ENCODE results near the gene ZFP91. TPM values are rescaled to one million over a fixed set of nuclear protein-coding genes. Genes with fewer than 3 reads are reported as not detected.
A peak's percentile ranks its signal among the peaks of the same experiment; 100 is the strongest.

The ZFP91 gene
- total and polyA plus RNA-seq, 9 of the 15 experiments (the other 6 are each of a cell fraction or from before 2014, with no cell fraction given) = 17.6 to 58.3 (median 34.0) TPM

DNA sequence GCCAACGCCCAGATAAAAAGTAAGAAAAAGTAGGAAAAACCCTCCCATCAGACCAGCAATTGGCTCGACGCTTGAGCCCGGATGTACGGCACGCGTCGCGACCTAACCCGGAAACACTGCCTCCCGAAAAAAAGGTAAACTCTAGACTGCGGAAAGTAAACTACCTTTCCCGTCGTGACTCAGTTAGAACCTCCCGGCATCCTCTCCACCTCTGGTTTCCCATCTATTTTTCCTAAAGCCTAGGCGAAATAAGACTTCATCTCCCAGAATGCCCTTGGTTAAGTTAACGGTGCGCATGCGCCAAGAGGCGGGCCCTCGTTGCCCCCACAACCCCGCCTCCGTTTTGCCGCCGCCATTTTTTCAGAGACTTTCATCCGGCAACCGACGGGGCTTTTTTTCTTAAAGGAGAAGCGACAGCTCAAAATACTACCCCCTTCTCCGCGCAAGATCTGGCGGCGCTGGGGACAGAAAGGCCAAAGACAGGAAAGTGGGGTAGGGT, 678 bp upstream of the ZFP91 start (continued):
- peak; percentile 73 for TF ChIP-seq POLR2H (tag; IDR thresholded peaks at IDR 0.05; ENCODE audit: low read depth)
- 0 out of 2 replicates have a peak, but pooled peaks have one; percentile 33 for TF ChIP-seq EP300 (IDR thresholded peaks at IDR 0.05; ENCODE audit: low read length)
- TF ChIP-seq MLLT1 (IDR thresholded peaks at IDR 0.05) = no peak
- TF ChIP-seq KDM4B (IDR thresholded peaks at IDR 0.05; ENCODE audit: borderline replicate concordance in 2 of 2, low read depth in 1 of 2) = no peak; a peak in 1 of 4 replicates
- peak; percentile 88; the same call in 1 of the 2 replicates for TF ChIP-seq ETV1 (tag; conservative IDR thresholded peaks at IDR 0.05; ENCODE audit: low read depth)
- no peak for TF ChIP-seq ZNF655 (CRISPR knock-in tag; IDR thresholded peaks at IDR 0.05)
- no peak for TF ChIP-seq CC2D1A (IDR thresholded peaks at IDR 0.05)
- TF ChIP-seq MAFF (IDR thresholded peaks at IDR 0.05; ENCODE audit: low read length) = no peak
- no peak for TF ChIP-seq ZNF551 (CRISPR knock-in tag; IDR thresholded peaks at IDR 0.05)
- TF ChIP-seq, protein P1, sequence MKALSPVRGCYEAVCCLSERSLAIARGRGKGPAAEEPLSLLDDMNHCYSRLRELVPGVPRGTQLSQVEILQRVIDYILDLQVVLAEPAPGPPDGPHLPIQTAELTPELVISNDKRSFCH (CRISPR knock-in tag; IDR thresholded peaks at IDR 0.05) = no peak
- TF ChIP-seq, protein P1 (tag; IDR thresholded peaks at IDR 0.05) = no peak
- TF ChIP-seq, protein P2, sequence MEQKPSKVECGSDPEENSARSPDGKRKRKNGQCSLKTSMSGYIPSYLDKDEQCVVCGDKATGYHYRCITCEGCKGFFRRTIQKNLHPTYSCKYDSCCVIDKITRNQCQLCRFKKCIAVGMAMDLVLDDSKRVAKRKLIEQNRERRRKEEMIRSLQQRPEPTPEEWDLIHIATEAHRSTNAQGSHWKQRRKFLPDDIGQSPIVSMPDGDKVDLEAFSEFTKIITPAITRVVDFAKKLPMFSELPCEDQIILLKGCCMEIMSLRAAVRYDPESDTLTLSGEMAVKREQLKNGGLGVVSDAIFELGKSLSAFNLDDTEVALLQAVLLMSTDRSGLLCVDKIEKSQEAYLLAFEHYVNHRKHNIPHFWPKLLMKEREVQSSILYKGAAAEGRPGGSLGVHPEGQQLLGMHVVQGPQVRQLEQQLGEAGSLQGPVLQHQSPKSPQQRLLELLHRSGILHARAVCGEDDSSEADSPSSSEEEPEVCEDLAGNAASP (IDR thresholded peaks at IDR 0.05) = no peak
- peak; percentile 21; the same call in 1 of the 2 replicates for TF ChIP-seq L3MBTL2 (IDR thresholded peaks at IDR 0.05)
- no peak for TF ChIP-seq PRPF4 (IDR thresholded peaks at IDR 0.05; ENCODE audit: insufficient read depth, low read depth, low read length, poor library complexity, severe bottlenecking)
- peak; percentile 99 for TF ChIP-seq NR2C1 (IDR thresholded peaks at IDR 0.05)
- peak; percentile 99 for TF ChIP-seq NR2C1 (tag; IDR thresholded peaks at IDR 0.05)
- TF ChIP-seq CHD2 (IDR thresholded peaks at IDR 0.05; ENCODE audit: low read depth, low read length) = no peak
- no peak for TF ChIP-seq ZNF436 (CRISPR knock-in tag; IDR thresholded peaks at IDR 0.05)
- TF ChIP-seq, protein P3, sequence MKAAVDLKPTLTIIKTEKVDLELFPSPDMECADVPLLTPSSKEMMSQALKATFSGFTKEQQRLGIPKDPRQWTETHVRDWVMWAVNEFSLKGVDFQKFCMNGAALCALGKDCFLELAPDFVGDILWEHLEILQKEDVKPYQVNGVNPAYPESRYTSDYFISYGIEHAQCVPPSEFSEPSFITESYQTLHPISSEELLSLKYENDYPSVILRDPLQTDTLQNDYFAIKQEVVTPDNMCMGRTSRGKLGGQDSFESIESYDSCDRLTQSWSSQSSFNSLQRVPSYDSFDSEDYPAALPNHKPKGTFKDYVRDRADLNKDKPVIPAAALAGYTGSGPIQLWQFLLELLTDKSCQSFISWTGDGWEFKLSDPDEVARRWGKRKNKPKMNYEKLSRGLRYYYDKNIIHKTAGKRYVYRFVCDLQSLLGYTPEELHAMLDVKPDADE (conservative IDR thresholded peaks at IDR 0.05; ENCODE audit: control insufficient read depth, low read depth, low read length) = peak; percentile 70; the same call in 1 of the 2 replicates
- 0 out of 4 replicates have a peak, but pooled peaks of 1 of the 2 experiments have one; percentile 47 for TF ChIP-seq UBTF (IDR thresholded peaks at IDR 0.05; ENCODE audit: borderline replicate concordance in 1 of 2, low read depth in 2 of 2, low read length in 2 of 2)
- TF ChIP-seq ZFX (CRISPR knock-in tag; IDR thresholded peaks at IDR 0.05) = peak; percentile 70

Measured in K562 (cell line).